HL-60 (cell line): ENCODE data around the gene CARMIL1.

Experiments
- DNase-seq, 2 experiments: peaks; one replicate each; pipeline ENCODE4 v3.0.0-alpha.2; 2010 to 2020; ENCODE audit warnings: low read depth in 1 of 2, low spot score in 1 of 2
- H3K27ac ChIP-seq: fragments of 250-450 bp; sonication (Bioruptor Pico); replicated peaks from 2 replicates; pipeline ENCODE4 v1.5.1; 2020; ENCODE audit warnings: mild to moderate bottlenecking, moderate library complexity
- H3K27me3 ChIP-seq: fragments of 250-450 bp; sonication (Bioruptor Pico); 2 replicates; pipeline ENCODE4 v1.5.1; 2021; ENCODE audit warnings: mild to moderate bottlenecking, moderate library complexity; ENCODE audit not compliant: insufficient read depth, poor library complexity, severe bottlenecking
- H3K4me3 ChIP-seq: replicated peaks from 2 replicates; pipeline ENCODE4 v1.5.1; 2011; ENCODE audit warnings: mild to moderate bottlenecking, control low read depth, low read length; ENCODE audit not compliant: insufficient read depth
- GABPA ChIP-seq: IDR thresholded peaks from 2 replicates; pipeline ENCODE4 v1.6.1; 2012; ENCODE audit warnings: low read depth
- POLR2AphosphoS5 ChIP-seq: IDR thresholded peaks from 2 replicates; pipeline ENCODE4 v1.6.1; 2012; ENCODE audit warnings: low read depth
- SPI1 ChIP-seq: IDR thresholded peaks from 2 replicates; pipeline ENCODE4 v1.6.1; 2012; ENCODE audit warnings: low read depth, mild to moderate bottlenecking, borderline replicate concordance
- TF ChIP-seq, protein P1 (sequence below): IDR thresholded peaks from 2 replicates; pipeline ENCODE4 v1.6.1; 2012; ENCODE audit warnings: low read depth; ENCODE audit not compliant: insufficient replicate concordance
- TF ChIP-seq, protein P2 (sequence below): IDR thresholded peaks from one replicate; pipeline ENCODE4 v1.5.1; 2011; ENCODE audit warnings: low read length, control low read depth, inconsistent platforms; ENCODE audit not compliant: insufficient read depth

The CARMIL1 gene

GRCh38 chr6:25454136-25454535 is 175.0 kb downstream of the CARMIL1 start:
- DNase-seq = no peak
- H3K27ac ChIP-seq = no peak overlapping the region
- TF ChIP-seq SPI1 (no peak), GABPA (no peak), POLR2AphosphoS5 (no peak)
- TF ChIP-seq, protein P1, sequence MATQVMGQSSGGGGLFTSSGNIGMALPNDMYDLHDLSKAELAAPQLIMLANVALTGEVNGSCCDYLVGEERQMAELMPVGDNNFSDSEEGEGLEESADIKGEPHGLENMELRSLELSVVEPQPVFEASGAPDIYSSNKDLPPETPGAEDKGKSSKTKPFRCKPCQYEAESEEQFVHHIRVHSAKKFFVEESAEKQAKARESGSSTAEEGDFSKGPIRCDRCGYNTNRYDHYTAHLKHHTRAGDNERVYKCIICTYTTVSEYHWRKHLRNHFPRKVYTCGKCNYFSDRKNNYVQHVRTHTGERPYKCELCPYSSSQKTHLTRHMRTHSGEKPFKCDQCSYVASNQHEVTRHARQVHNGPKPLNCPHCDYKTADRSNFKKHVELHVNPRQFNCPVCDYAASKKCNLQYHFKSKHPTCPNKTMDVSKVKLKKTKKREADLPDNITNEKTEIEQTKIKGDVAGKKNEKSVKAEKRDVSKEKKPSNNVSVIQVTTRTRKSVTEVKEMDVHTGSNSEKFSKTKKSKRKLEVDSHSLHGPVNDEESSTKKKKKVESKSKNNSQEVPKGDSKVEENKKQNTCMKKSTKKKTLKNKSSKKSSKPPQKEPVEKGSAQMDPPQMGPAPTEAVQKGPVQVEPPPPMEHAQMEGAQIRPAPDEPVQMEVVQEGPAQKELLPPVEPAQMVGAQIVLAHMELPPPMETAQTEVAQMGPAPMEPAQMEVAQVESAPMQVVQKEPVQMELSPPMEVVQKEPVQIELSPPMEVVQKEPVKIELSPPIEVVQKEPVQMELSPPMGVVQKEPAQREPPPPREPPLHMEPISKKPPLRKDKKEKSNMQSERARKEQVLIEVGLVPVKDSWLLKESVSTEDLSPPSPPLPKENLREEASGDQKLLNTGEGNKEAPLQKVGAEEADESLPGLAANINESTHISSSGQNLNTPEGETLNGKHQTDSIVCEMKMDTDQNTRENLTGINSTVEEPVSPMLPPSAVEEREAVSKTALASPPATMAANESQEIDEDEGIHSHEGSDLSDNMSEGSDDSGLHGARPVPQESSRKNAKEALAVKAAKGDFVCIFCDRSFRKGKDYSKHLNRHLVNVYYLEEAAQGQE = no peak
- TF ChIP-seq, protein P2, sequence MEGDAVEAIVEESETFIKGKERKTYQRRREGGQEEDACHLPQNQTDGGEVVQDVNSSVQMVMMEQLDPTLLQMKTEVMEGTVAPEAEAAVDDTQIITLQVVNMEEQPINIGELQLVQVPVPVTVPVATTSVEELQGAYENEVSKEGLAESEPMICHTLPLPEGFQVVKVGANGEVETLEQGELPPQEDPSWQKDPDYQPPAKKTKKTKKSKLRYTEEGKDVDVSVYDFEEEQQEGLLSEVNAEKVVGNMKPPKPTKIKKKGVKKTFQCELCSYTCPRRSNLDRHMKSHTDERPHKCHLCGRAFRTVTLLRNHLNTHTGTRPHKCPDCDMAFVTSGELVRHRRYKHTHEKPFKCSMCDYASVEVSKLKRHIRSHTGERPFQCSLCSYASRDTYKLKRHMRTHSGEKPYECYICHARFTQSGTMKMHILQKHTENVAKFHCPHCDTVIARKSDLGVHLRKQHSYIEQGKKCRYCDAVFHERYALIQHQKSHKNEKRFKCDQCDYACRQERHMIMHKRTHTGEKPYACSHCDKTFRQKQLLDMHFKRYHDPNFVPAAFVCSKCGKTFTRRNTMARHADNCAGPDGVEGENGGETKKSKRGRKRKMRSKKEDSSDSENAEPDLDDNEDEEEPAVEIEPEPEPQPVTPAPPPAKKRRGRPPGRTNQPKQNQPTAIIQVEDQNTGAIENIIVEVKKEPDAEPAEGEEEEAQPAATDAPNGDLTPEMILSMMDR = no peak
- peaks cover 2% of the 10 kb centered on the region for H3K27me3 ChIP-seq
- H3K4me3 ChIP-seq = no peak overlapping the region

- TF ChIP-seq, protein P2 = no peak
- Histone ChIP-seq H3K4me3 (no peak overlapping the region), H3K27ac (no peak overlapping the region), H3K27me3 (peaks cover 2% of the 10 kb centered on the region)
- DNase-seq = no peak
Measured at GRCh38 chr6:25456249-25457040, 177.3 kb downstream of the CARMIL1 start.

DNA sequence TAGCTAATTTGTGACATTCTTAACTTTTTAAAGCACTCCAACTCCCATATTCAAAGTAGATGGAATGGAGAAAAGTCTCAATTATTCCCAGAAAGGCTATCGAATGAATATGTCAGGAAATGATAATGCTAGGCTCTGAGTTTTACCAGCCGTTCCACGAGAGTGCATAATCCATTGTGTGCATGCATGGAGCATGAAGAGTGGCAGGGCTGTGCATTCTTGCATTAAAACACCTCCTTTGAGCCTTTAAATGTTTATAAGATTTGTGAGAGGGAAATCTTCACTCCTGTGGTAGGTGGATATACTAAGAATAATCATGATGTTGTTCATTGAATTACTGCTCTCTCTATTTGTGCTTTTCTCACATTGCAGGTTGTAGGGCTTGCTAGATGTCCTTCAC is 178.3 kb downstream of the CARMIL1 start:
- DNase-seq = no peak
- TF ChIP-seq GABPA (no peak), SPI1 (no peak), POLR2AphosphoS5 (no peak)
- TF ChIP-seq, protein P2 = no peak
- TF ChIP-seq, protein P1 = no peak
- H3K27me3 ChIP-seq = no peaks in the 10 kb centered on the region

GRCh38 chr6:25458485-25458884 is 179.3 kb downstream of the CARMIL1 start:
- Histone ChIP-seq H3K27ac (no peak overlapping the region), H3K27me3 (no peaks in the 10 kb centered on the region), H3K4me3 (no peak overlapping the region)
- no peak for DNase-seq
- TF ChIP-seq, protein P1 = no peak
- TF ChIP-seq POLR2AphosphoS5 (no peak), SPI1 (no peak), GABPA (no peak)
- TF ChIP-seq, protein P2 = no peak

More for the DNA sequence above, 178.3 kb downstream of the CARMIL1 start:
- no peak overlapping the region for H3K27ac ChIP-seq
- no peak overlapping the region for H3K4me3 ChIP-seq
